ENCODE results near the gene ZNF394. TPM values are rescaled to one million over a fixed set of nuclear protein-coding genes. Genes with fewer than 3 reads are reported as not detected.

The ZNF394 gene
- total RNA-seq, 1 experiment from 2014 or later = 37.5 TPM

- DNase-seq (ENCODE audit: low read depth) = no peak
Observed at GRCh38 chr7:99493823-99494222, 6.3 kb downstream of the ZNF394 start.

- no peak for DNase-seq (ENCODE audit: low read depth)
Observed at GRCh38 chr7:99490878-99491277, 9.2 kb downstream of the ZNF394 start.

GRCh38 chr7:99489235-99489634 is 10.8 kb downstream of the ZNF394 start:
- no peak for DNase-seq (ENCODE audit: low read depth)

DNA sequence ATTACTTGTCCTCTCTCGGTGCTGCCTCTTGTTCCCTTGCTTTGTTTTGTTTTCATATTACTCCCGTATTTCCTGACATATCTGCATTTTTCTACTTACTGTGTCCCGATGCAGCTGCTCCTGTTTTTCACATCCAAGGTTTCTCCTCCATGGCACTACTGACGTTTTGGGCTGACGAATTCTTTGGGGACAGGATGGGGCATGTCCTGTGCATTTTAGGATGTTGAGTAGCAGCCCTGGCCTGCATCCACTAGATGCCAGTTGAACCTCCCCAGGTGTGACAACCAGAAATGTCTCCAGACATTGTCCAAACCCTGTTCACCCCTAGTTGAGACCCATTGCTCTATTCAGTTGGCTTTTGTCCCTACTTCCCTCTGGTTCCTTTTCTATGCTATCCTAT is 15.0 kb downstream of the ZNF394 start:
- DNase-seq (ENCODE audit: low read depth) = no peak

GRCh38 chr7:99478464-99479440 is 21.3 kb downstream of the ZNF394 start:
- no peak for DNase-seq (ENCODE audit: low read depth)

GRCh38 chr7:99476107-99476506 is 24.0 kb downstream of the ZNF394 start:
- DNase-seq (ENCODE audit: low read depth) = no peak

DNA sequence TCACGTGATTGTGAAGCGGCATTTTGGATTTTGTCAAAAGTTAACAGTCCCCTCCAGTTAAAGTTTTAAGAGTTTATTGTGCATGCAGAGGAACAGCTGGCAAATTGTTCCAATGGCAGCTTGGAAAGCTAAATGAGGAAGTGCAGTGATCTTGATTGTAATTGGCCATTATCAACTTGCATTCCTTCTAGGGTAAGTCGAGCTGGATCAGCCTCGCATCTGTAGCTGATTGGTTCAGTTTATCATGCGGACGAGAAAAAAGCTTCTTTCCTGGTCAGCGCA is 26.8 kb downstream of the ZNF394 start:
- peak; percentile 75 for DNase-seq (ENCODE audit: low read depth)

DNA sequence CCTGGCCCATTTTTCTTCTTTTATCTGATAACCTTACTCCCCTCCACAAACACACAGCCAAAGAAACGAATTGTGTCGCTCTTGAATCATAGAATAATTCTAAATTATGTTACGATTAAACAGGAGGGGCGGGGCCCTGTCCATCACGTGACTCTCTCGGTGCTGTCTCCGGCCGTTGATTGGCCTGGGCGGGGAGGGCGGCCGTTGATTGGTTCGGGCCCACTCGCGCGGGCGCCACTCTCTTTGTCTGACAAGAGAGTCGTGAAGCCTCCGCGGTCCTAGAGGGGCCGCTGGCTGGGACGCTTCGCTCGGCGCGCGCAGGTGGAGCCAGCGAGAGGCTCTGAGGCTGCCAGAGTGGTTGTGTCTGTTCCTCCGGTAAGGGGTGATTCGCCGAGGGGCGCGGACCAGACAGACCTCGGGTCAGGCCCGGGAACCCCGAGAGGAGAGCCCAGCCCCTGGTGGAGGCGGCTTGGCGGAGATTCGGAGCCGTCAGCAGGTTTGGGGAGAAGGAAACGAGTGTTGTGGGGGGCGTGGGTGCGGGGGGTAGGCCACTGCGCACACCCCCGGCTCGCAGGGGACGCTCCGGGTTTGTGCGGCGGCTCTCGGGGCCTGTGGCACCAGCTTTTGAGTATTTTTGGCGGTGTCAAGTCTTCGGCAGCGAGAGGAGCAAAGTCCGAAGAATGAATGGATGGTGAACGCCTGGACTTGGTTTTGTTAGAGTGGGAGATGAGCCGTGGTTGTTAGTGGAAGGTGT is 27.3 kb downstream of the ZNF394 start, which contains the start of gene ZNF789:
ZNF789 (plus strand) TSS at position 330 of the 754 bp plus-strand sequence. CDS start 3,567 bp downstream, outside the sequence.
- DNase-seq (ENCODE audit: low read depth) = peak; percentile 100

DNA sequence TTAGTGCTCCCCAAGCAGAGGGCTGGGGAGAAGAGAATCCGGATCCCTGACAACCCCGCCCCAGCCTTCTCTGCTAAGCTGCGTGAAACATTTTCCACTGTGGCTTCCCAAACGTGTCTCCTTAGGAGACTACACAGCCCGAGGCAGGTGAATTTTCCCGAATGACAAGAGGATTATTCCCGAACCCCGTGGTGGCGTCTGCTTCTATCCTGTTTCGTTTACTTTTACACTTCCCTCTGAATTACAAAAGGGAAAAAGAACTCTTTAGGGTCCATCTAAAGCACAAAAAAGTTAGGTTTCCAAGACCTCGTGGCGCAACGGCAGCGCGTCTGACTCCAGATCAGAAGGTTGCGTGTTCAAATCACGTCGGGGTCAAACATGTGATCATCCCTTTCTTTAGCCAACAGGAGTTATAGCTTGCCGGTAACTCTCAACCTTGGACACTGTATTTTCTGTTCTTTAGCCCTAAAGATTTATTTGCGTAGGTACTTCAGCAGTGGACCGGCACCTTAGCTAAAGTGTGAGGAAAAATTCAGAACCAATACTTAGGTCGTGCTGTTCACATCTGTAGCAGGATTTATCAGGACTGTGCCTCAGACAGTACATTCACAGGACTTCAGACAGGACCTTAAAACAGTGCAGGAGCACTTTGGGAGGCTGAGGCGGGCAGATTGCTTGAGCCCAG is 30.6 kb downstream of the ZNF394 start:
- DNase-seq (ENCODE audit: low read depth) = no peak

- no peak for DNase-seq (ENCODE audit: low read depth)
Observed at GRCh38 chr7:99468336-99468918, 31.7 kb downstream of the ZNF394 start.

GRCh38 chr7:99465421-99465768 is 34.7 kb downstream of the ZNF394 start:
- no peak for DNase-seq (ENCODE audit: low read depth)

GRCh38 chr7:99461221-99461620 is 38.9 kb downstream of the ZNF394 start:
- no peak for DNase-seq (ENCODE audit: low read depth)

DNA sequence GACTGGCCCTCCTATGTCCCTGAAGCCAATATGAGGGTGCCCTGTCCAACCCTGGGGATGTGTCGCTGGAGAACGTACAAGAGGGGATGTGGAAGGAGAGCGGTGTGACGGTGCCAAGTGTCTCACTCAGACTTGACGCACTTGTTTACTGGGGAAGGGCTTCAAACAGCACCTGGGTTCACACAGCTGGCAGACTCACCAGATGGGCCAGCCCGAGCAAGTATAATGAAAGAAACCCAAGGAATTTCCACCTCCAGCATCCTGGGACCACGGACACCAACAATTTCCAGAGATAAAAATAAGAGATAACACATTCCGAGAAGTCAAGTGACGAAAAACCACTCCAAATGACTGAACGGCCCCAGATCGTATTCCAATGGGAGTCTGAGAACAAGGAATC is 39.4 kb downstream of the ZNF394 start:
- DNase-seq (ENCODE audit: low read depth) = no peak

GRCh38 chr7:99459087-99459486 is 41.0 kb downstream of the ZNF394 start:
- no peak for DNase-seq (ENCODE audit: low read depth)

DNA sequence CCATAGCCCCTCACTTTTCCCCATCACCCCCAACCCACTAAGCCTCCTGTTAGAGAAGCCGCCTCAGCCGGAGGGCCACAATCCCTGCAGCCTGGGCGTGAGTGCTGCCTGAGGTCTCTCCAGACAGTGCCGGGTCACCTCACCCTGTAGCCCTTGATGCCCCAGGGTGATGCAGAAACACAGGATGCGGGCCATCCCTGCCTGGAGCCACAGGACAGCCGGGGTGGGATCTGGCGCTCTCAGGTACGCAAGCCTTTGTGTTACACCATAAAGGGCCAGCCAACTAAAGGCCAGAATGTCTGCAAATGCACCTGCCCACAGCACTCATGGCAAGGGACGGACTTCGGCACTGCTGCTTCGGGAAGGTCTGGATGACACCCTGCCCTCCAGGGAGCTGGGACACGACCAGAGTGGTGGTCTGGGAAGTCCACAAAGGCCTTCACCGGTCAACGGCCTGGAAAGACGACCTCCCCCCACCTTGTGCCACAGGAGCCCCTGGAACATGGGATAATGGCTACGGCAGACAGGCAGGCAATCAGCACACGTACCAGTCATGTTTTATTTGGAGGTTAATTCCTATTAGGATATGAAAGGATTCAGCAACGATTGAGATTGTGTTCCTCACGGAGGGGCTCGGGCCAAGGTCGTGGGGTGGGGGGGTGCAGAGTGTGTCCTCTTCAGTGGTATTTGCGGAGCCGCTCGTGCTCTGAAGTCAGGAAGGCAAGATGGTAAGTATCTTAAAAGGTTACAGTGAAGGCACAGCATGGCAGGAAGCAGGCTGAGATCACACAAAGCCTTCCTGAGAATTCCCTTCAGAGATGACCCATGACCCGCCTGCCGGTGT is 42.2 kb downstream of the ZNF394 start:
- no peak for DNase-seq (ENCODE audit: low read depth)

GRCh38 chr7:99457050-99457649 is 42.9 kb downstream of the ZNF394 start:
- DNase-seq (ENCODE audit: low read depth) = no peak

- DNase-seq (ENCODE audit: low read depth) = no peak
Observed at GRCh38 chr7:99456288-99456687, 43.8 kb downstream of the ZNF394 start.

DNA sequence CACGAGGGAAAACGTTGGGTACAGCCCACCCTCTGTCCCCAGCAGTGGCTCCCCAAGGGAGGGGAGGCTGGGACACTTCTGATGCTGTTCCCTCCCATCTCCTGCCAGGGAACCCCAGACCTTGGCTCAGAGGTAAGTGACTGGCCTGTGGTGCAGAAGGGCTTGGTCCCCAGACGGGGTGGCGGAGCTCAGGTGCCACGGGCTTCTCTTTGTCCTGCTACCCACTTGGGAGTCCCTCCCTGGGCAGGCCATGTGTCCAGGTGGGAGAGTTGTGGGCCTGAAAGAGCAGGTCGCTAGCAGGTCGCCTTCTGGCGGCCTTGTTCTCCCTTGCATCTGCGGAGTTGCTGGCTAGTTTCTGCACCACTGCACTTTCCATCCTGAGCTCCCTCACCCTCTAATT is 44.2 kb downstream of the ZNF394 start:
- no peak for DNase-seq (ENCODE audit: low read depth)

GRCh38 chr7:99453105-99453504 is 47.0 kb downstream of the ZNF394 start:
- DNase-seq (ENCODE audit: low read depth) = no peak

DNA sequence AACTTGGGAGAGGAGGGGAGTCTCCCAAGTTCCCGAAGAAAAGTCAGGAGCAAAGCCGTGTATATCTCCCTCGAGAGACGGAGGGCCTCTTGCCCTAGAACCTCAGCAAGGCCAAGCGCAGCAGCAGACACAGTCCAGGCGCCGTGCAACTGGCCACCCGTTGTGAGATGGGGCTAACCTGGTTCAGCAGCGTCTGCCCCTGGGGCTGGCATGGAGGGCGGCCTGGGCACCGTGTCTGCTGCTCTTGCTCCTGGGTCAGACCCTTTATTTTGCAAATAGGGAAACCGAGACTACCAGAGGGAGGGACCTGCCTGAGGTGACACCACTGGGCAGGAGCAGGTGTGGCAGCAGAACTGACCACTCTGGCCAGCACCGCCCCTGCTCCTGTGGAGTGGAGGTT is 47.5 kb downstream of the ZNF394 start:
- DNase-seq (ENCODE audit: low read depth) = no peak

DNA sequence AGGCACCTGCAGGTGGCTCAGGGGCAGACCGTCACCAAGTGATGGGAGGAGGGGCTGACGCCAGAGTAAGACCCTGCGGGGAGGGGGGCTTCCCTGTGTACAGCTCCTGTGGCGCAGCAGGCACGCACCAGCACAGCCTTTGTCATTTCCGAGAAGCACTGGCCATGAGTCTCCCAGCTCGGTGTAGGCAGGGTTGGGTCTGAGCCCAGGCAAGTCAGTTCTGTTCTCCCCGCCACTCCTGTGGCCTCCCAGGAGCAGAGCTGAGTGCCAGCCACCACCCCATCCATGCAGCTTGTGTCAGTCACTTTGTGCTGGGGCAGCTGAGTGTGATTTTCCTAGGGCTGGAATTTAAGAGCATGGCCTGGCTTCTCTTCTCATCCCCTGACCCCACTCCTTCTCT is 48.1 kb downstream of the ZNF394 start:
- no peak for DNase-seq (ENCODE audit: low read depth)
